IPS-20b (cell line): Measurements from ENCODE around the gene MICAL3.

Experiments used
- H3K27ac ChIP-seq: one replicate; pipeline ENCODE4 v1.5.1; 2013; ENCODE audit warnings: low read length
- H3K27me3 ChIP-seq: 2 replicates; pipeline ENCODE4 v1.6.1; 2013; ENCODE audit warnings: mild to moderate bottlenecking, low read length, inconsistent platforms; ENCODE audit not compliant: insufficient read depth
- H3K36me3 ChIP-seq: 2 replicates; pipeline ENCODE4 v1.6.1; 2013; ENCODE audit warnings: low read depth, mild to moderate bottlenecking, inconsistent platforms, low read length, moderate library complexity; ENCODE audit not compliant: insufficient read depth
- H3K4me1 ChIP-seq: 2 replicates; pipeline ENCODE4 v1.6.1; 2013; ENCODE audit warnings: mild to moderate bottlenecking, control low read depth, inconsistent platforms, low read length, moderate library complexity; ENCODE audit not compliant: insufficient read depth
- H3K4me3 ChIP-seq: 2 replicates; pipeline ENCODE4 v1.5.1; 2013; ENCODE audit warnings: mild to moderate bottlenecking, low read length, inconsistent platforms
- H3K9ac ChIP-seq: 2 replicates; pipeline ENCODE4 v1.6.1; 2013; ENCODE audit warnings: low read depth, mild to moderate bottlenecking, inconsistent platforms, low read length, moderate library complexity
- H3K9me3 ChIP-seq: 2 replicates; pipeline ENCODE4 v1.6.1; 2013; ENCODE audit warnings: mild to moderate bottlenecking, low read depth, low read length, inconsistent platforms; ENCODE audit not compliant: insufficient read depth

Gene MICAL3

DNA sequence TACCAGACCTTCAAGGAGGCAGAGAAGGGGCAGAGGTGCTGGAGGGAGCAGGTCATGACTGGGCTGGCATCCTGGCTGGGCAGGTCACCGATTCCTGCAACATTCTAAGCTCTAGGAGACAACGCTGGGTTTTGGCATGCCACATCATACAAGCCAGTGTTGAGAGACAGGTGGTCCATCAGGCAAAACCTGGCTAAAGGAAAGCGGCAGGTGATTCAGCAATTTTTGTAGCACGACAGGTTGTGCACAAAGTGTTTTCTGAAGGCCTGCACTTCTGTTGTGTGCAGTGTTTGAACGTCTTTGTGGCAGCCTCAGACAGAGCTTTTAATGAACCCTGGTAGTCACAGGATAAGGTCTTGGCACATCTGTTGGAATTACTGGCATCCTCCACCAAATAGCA, 180.2 kb downstream of the MICAL3 start:
- Histone ChIP-seq H3K27me3 (no peaks in the 10 kb centered on the region), H3K36me3 (peaks cover 16% of the 10 kb centered on the region), H3K27ac (no peak overlapping the region), H3K9ac (no peak overlapping the region), H3K9me3 (no peaks in the 10 kb centered on the region), H3K4me1 (no peaks in the 10 kb centered on the region), H3K4me3 (no peak overlapping the region)

DNA sequence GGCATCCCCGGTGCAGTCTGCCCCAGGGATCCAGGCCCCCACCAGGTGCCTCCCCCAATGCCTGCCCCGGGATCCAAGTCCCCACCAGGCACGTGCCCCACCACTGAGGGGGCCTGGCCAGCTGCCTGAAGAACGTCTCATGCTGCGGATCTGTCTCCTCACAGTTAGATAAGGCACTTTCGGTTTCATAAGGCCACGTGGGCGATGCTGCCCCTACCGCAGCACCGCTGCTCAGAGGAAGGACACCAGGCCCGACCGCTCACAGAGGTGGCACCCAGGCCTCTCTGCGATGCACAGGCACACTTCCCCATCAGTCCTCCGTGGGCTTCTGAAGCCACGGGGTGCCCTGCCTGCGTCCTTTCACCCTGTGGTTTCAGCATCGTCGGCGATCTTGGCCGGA, 182.0 kb downstream of the MICAL3 start:
- Histone ChIP-seq H3K4me1 (no peaks in the 10 kb centered on the region), H3K27ac (no peak overlapping the region), H3K9me3 (no peaks in the 10 kb centered on the region), H3K4me3 (no peak overlapping the region), H3K27me3 (no peaks in the 10 kb centered on the region), H3K9ac (no peak overlapping the region), H3K36me3 (peaks cover 16% of the 10 kb centered on the region)

DNA sequence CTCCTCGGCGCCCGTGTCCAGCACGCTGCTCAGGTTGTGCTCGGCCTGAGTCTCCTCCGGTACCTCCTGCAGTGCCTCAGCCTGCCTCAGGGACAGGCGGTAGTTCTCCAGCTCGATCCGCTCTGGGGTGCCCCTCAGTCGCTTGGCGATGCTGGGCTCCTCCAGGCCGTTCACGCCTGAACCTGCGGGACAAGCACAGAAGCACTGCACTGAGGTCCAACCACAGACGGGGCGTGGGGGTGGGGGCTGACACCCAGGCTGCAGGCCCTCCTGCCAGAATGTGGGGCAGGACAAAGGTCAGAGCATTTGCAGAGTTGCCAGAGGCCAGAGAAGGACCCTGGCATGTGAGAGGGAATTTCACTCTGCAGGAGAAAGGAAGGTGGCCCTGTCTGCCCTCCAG, 182.5 kb downstream of the MICAL3 start:
- no peak overlapping the region for H3K4me3 ChIP-seq
- no peak overlapping the region for H3K27ac ChIP-seq
- no peaks in the 10 kb centered on the region for H3K4me1 ChIP-seq
- H3K36me3 ChIP-seq = peaks cover 16% of the 10 kb centered on the region
- no peak overlapping the region for H3K9ac ChIP-seq
- no peaks in the 10 kb centered on the region for H3K27me3 ChIP-seq
- H3K9me3 ChIP-seq = no peaks in the 10 kb centered on the region

DNA sequence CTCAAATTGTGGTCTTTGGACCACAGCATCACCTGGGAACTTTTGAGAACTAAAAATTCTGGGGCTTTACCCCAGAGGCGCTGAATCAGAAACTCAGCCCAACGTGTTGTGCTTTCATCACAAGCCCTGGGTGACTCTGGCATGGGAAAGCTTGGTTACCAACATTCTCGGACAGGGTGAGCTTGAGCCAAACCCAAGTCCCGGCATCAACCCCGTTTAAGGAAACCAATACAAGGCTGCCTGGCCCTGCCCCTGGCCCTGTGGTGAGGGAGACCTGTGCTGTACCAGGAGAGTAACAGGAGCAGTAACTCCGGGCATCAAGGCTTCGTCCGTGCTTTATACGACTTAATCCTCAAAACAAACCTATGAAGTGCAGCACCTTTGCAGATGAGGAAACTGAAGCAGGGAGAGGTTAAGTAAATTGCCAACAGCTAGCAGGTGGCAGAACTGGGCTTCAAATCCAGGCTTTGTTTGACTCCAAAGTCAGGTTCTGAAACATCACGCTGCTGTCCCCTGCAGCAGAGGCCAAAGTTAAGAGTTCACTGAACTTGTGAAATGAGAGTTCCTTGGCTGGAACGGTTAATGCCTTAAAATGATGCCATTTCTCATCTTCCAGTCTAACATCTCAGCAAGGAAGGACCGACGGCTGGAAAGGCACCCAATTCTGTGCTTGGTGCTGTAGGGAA, 186.0 kb downstream of the MICAL3 start:
- Histone ChIP-seq H3K27ac (no peak overlapping the region), H3K27me3 (no peaks in the 10 kb centered on the region), H3K4me3 (no peak overlapping the region), H3K4me1 (no peaks in the 10 kb centered on the region), H3K9me3 (no peaks in the 10 kb centered on the region), H3K9ac (no peak overlapping the region), H3K36me3 (peaks cover 16% of the 10 kb centered on the region)

DNA sequence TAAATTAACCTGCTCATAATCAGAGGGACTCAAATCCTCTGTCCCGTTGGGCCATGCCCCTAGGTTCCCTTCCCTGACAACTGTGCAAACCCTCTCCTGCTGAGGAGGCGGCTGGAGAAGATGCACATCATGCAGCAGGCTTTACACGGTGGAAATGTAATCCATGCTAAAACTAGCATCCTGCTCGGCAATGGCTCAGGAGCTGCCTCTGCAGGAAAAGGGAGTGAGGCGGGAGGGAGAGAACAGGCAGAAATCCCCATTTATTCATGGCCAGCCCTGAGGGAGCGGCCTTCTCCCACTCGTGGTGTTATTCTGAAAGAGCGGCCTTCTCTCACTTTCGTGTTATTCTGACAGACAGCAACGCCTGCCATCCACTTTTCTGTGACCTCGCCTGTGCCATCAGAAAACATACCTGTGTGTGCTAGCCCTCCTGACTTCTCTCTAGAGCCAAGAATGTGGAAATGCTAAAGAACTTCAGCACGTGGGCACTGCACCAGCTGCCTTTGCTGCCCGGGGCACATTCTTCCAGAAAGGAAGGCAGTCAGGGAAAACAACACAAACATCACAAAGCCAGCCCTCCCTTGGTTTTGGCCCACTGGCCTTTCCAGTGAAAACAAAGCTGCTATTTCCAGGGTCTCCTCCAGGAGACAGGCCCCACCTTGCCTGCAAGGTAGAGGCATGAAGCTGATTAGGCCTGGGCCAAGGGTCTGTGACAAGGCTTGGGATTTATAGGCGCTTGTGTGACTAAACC, 187.2 kb downstream of the MICAL3 start:
- no peaks in the 10 kb centered on the region for H3K4me1 ChIP-seq
- no peaks in the 10 kb centered on the region for H3K27me3 ChIP-seq
- H3K36me3 ChIP-seq = peaks cover 16% of the 10 kb centered on the region
- H3K9me3 ChIP-seq = no peaks in the 10 kb centered on the region
- H3K4me3 ChIP-seq = no peak overlapping the region
- H3K9ac ChIP-seq = no peak overlapping the region
- H3K27ac ChIP-seq = no peak overlapping the region

DNA sequence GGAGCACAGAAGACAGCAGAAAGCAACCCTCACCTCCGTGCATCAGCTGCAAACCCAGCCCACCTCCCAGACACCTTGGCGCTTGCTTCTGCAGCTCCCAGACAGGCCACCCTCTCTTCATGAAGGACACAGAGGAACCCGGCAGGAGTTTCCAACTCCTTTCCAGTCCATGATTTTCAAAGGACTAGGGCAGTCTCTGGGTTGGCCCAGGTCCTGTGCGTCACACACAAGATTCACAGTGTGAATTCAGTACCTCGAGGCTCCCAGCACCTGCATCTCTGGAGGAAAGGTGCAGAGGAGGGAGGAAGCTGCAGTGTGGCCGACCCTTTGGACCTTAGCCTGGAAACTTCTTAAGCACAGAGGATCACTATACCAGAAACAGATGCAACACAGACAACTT, 189.1 kb downstream of the MICAL3 start:
- Histone ChIP-seq H3K9ac (no peak overlapping the region), H3K9me3 (no peaks in the 10 kb centered on the region), H3K27me3 (no peaks in the 10 kb centered on the region), H3K4me3 (no peak overlapping the region), H3K36me3 (no peaks in the 10 kb centered on the region), H3K27ac (no peak overlapping the region), H3K4me1 (no peaks in the 10 kb centered on the region)

DNA sequence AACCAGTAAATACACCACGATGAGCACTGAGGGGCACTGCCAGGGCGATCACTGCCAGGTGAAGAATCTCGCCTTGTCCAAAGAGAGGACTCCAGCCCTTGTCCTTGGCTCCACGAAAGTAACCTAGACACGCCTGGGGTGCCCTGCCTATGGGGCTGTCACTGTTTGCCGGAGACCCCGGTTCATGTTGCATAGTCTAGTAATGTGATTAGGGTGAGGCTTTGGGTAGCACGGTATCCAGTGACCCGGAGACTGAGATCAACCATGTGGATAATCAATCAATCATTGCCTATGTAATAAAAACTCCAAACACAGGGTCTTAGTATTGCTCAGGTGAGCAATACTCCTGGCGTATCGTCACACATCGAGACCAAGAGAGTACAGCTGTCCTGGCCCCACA, 190.9 kb downstream of the MICAL3 start:
- H3K9ac ChIP-seq = no peak overlapping the region
- no peaks in the 10 kb centered on the region for H3K36me3 ChIP-seq
- no peak overlapping the region for H3K4me3 ChIP-seq
- 0 out of 2 replicates have a peak, but pooled peaks cover 3% of the 10 kb centered on the region for H3K4me1 ChIP-seq
- no peak overlapping the region for H3K27ac ChIP-seq
- no peaks in the 10 kb centered on the region for H3K27me3 ChIP-seq
- H3K9me3 ChIP-seq = no peaks in the 10 kb centered on the region

DNA sequence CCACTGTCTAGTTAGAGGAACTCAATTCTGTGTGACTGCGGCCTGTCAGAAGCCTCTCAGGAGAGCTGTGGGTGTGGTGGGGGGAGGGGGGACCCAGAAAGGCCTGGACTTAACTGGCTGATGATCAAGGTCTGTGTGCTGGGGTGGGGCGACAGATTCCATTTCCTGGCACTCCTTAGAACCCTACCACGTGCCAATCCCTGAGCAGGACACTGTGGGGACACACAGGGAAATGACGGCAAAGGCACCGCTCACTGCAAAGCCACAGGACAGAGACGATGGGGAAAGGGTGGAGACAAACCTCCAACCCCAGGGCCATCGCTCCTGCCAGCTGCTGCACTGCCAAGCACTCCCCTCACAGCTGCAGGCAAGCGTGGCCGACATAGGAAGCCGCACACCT, 191.7 kb downstream of the MICAL3 start:
- Histone ChIP-seq H3K9me3 (no peaks in the 10 kb centered on the region), H3K27me3 (no peaks in the 10 kb centered on the region), H3K27ac (no peak overlapping the region), H3K36me3 (no peaks in the 10 kb centered on the region), H3K4me3 (no peak overlapping the region), H3K4me1 (0 out of 2 replicates have a peak, but pooled peaks cover 3% of the 10 kb centered on the region), H3K9ac (no peak overlapping the region)

DNA sequence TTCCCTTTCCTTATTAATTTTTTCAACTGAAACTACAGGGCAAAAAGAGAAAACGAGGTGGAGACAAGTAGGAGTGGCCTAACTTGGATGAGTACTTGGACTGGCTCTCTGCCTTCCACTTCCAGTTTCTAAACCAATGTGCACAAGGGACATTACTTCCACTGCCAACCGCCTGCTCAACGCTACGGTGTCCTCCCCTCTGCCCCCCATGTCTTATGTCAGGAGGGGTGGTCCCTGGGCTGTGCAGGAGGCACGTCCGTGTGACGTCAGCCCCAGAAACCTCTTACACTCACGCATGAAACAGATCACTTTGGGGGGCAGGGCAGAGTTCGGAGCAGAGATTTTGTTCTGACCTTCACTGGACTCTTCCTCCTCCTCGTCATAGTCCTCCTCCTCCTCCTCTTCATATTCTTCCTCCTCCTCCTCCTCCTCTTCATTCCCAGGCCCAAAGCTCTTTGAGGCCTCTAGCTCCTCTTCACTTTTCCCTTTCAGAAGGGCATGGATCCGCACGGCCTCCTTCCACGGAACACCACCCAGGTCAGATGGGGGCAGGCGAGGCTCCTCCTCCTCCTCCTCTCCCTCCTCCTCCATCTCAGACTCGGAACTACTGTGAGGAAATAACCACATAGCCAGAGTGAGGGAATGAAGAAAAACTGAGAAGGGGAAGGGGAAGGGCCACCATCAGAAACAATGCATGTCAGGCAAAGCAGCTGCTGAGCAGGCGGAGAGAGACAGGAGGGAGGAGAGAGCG, 192.7 kb downstream of the MICAL3 start:
- Histone ChIP-seq H3K9ac (no peak overlapping the region), H3K36me3 (no peaks in the 10 kb centered on the region)

DNA sequence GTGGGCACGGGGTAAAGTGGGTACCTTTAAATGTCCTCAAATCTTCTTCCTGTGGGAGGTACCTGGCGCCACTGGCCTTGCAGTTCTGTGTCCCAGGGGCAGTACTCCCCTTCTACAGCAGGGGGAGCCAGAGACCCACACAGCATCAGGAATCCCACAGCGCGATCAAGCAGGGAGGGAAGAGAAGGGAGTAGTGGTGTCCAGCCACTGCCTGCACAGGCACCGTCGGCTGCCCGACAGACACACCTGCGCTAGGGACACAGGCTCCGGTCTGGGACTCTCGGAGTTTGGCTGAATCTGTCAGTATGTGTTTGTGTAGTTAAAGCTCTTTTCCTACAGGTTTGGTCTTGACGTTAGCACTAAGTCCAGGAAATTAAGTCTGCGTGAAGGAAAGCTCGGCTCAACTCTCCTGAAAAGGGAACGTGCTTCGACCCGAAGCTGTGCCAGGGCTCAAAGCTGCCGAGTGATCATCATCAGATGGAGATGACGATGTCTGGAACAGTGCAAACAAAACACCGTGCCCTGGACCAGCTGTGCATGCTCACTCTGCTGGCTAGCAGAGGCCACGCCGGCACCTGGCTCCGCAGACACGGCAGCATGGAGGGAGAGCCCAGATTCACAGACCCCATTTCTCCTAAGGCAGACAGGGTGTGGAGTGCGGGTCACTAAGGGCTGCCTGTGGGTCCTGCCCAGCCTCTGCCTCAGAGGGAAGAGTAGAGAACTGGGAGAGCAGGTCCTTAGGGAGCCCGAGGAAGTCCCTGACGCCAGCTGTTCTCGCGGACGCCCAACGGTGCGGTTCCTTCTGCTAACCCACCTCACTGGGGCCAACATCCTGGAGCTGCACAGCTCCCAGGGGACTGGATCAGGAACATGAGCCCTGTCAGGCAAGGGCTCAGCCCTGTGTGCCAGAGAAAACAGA, 194.1 kb downstream of the MICAL3 start:
- Histone ChIP-seq H3K4me1 (0 out of 2 replicates have a peak, but pooled peaks cover 3% of the 10 kb centered on the region), H3K4me3 (no peak overlapping the region), H3K9me3 (no peaks in the 10 kb centered on the region), H3K9ac (no peak overlapping the region), H3K27ac (no peak overlapping the region), H3K27me3 (no peaks in the 10 kb centered on the region), H3K36me3 (no peaks in the 10 kb centered on the region)

More for the DNA sequence above, 192.7 kb downstream of the MICAL3 start:
- H3K9me3 ChIP-seq = no peaks in the 10 kb centered on the region
- no peak overlapping the region for H3K27ac ChIP-seq
- 0 out of 2 replicates have a peak, but pooled peaks cover 3% of the 10 kb centered on the region for H3K4me1 ChIP-seq
- H3K27me3 ChIP-seq = no peaks in the 10 kb centered on the region
- no peak overlapping the region for H3K4me3 ChIP-seq

DNA sequence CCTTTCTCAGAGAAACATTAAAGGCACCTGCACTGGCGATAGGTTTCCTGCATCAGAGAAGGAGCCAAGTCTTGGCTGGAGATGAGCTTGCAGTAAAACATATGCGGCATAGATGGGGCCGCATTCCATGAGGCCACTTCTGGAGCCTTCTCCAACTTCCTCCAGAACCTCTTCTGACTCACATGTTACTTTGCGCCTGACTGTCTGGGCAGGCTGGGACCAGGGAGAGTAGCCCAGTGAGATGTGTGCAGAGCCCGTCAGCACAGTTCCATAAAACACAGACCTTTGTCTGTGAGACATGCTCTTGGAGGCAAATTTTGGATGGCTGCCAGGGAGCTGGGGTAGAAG, 194.7 kb downstream of the MICAL3 start:
- H3K27me3 ChIP-seq = no peaks in the 10 kb centered on the region
- 0 out of 2 replicates have a peak, but pooled peaks cover 3% of the 10 kb centered on the region for H3K4me1 ChIP-seq
- H3K27ac ChIP-seq = no peak overlapping the region
- no peaks in the 10 kb centered on the region for H3K36me3 ChIP-seq
- no peak overlapping the region for H3K4me3 ChIP-seq
- no peaks in the 10 kb centered on the region for H3K9me3 ChIP-seq
- H3K9ac ChIP-seq = no peak overlapping the region
